ENCODE results near the gene ASIC4.

The ASIC4 gene

DNA sequence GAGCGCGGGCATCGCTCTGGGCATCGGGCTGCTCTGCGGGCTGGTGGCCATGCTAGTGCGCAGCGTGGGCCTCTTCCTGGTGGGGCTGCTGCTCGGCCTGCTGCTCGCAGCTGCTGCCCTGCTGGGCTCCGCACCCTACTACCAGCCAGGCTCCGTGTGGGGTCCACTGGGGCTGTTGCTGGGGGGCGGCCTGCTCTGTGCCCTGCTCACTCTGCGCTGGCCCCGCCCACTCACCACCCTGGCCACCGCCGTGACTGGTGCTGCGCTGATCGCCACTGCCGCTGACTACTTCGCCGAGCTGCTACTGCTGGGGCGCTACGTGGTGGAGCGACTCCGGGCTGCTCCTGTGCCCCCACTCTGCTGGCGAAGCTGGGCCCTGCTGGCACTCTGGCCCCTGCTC, 33.3 kb downstream of the ASIC4 start:
- no peak overlapping the region for H3K4me3 ChIP-seq (ENCODE audit: low read length)
- H3K9ac ChIP-seq (ENCODE audit: low read length), result no peak overlapping the region
- no peaks in the 10 kb centered on the region for H3K36me3 ChIP-seq (ENCODE audit: control insufficient read depth, insufficient read depth, low read length)
- no peaks in the 10 kb centered on the region for H3K9me3 ChIP-seq (ENCODE audit: control insufficient read depth, low read length)
- peaks cover 17% of the 10 kb centered on the region for H3K27me3 ChIP-seq (ENCODE audit: control insufficient read depth, insufficient read depth, low read length)
- peaks cover 11% of the 10 kb centered on the region for H3K4me1 ChIP-seq (ENCODE audit: control insufficient read depth, insufficient read depth, low read length)

DNA sequence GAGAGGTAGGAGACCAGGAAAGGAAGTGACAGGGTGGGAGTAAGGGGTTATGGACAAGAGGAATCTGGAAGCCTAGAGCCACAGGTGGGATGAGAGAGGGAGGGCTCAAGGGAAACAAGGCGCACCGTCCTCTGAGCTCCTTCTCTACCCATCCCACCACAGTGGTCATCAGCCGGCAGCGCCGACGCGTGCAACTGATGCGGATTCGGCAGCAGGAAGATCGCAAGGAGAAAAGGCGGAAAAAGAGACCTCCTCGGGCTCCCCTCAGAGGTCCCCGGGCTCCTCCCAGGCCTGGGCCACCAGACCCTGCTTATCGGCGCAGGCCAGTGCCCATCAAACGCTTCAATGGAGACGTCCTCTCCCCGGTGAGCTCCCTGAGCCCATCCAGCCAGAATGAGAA, 34.7 kb downstream of the ASIC4 start:
- no peaks in the 10 kb centered on the region for H3K36me3 ChIP-seq (ENCODE audit: control insufficient read depth, insufficient read depth, low read length)
- no peak overlapping the region for H3K4me3 ChIP-seq (ENCODE audit: low read length)
- H3K9ac ChIP-seq (ENCODE audit: low read length), result no peak overlapping the region
- no peaks in the 10 kb centered on the region for H3K9me3 ChIP-seq (ENCODE audit: control insufficient read depth, low read length)
- H3K4me1 ChIP-seq (ENCODE audit: control insufficient read depth, insufficient read depth, low read length), result peaks cover 19% of the 10 kb centered on the region
- peaks cover 31% of the 10 kb centered on the region for H3K27me3 ChIP-seq (ENCODE audit: control insufficient read depth, insufficient read depth, low read length)

DNA sequence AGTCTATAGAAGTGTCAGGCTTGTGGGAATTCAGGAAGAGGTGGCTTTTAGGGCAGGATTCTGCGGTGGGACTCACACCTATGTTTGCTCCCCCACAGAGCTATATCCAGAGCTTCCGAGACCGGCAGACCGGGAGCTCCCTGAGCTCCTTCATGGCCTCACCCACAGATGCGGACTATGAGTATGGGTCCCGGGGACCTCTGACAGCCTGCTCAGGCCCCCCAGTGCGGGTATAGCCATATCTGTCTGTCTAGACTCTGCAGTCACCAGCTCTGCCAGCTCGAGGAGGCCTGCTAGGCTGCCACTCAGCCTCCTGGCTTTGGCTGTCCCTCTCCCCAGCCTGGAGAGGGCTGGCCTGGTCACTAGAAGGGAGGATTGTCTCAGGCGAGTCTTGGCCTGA, 35.3 kb downstream of the ASIC4 start:
- no peak overlapping the region for H3K4me3 ChIP-seq (ENCODE audit: low read length)
- no peaks in the 10 kb centered on the region for H3K9me3 ChIP-seq (ENCODE audit: control insufficient read depth, low read length)
- H3K9ac ChIP-seq (ENCODE audit: low read length), result no peak overlapping the region
- no peaks in the 10 kb centered on the region for H3K36me3 ChIP-seq (ENCODE audit: control insufficient read depth, insufficient read depth, low read length)
- peaks cover 19% of the 10 kb centered on the region for H3K4me1 ChIP-seq (ENCODE audit: control insufficient read depth, insufficient read depth, low read length)
- H3K27me3 ChIP-seq (ENCODE audit: control insufficient read depth, insufficient read depth, low read length), result peaks cover 31% of the 10 kb centered on the region

DNA sequence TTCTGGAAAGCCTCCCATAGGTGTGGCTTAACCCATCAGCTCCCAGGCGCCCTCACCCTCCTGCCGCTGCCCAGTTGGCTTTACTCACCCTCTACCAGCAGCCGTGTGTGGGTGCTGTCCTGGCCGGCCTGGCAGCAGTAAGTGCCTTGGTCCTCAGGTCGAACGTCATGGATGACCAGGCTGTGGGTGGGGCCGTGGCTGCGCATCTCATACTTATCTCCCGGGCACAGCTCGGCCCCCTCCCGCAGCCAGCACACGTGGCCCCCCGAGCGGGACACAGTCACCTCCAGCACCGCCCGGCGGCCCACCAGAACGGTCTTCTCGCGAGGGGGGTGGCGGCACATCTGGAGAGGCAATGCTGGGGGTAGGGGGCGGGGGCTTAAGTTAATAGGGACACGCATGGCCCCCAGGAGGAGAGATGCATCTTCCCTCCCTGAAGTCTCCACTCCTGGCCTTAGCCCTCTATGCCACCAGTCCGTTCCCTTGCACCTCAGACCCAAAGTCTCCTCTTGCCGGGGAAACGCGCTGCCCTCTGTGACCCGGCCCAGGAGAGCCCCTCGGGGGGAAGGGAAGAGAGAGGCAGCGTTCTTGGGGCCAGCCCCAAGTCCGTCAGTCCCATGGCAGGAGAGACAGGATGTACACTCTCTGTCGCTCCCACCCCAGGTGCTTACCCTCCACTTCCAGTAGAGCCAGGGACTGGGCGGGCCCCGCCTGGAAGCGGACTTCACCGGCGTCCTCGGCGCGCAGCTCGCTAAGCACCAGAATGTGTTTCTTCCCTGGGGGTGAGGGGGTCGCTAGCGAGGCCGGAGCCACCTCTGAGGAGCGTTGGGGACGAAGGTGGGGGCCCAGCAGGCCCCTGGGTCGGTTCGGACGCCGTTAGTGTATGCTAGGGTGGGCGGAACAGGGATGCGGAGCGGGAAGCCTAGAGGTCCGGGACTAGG, 37.4 kb downstream of the ASIC4 start:
- Histone ChIP-seq H3K9ac (ENCODE audit: low read length) (no peak overlapping the region), H3K36me3 (ENCODE audit: control insufficient read depth, insufficient read depth, low read length) (no peaks in the 10 kb centered on the region), H3K27me3 (ENCODE audit: control insufficient read depth, insufficient read depth, low read length) (peaks cover 31% of the 10 kb centered on the region), H3K4me1 (ENCODE audit: control insufficient read depth, insufficient read depth, low read length) (peaks cover 19% of the 10 kb centered on the region), H3K4me3 (ENCODE audit: low read length) (peak overlapping the region; percentile 6), H3K9me3 (ENCODE audit: control insufficient read depth, low read length) (no peaks in the 10 kb centered on the region)

DNA sequence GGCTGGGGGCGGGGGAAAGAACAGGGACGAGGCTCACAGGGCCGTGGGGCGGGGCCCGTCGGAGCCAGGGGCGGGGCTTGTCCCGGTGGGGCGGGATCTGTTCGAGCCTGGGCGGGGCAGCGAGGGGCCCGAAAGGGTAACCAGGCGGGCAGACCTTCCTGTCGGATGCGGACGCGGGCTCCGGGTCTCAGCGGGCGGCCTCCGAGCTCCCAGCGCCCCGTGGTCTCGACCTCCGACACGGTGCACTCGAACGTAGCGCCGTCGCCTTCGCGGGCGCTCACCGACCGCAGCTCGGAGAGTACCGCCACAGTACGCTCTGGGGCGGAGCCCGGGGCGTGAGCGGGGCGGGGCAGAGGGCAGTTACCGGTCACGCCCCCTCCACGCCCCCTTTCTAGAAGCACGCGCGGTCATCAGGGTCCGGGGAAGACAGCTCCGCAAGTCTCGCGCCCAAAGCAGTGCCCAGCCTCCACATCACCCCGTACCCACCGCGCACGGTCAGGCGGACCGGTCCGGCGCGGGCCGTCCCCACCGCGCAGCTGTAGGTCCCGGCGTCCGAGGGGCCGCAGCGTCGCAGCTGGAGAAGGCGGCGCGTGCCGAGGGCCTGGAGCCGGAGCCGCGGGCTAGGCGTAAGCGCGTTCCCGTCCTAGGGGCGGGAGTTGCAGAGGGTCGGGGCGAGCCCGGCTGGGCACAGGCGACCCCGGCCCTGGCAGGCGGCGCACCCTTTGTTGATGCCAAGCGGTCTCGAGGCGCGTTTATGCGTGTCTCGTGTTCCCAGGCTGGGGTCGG, 38.3 kb downstream of the ASIC4 start:
- H3K27me3 ChIP-seq (ENCODE audit: control insufficient read depth, insufficient read depth, low read length), result peaks cover 31% of the 10 kb centered on the region

DNA sequence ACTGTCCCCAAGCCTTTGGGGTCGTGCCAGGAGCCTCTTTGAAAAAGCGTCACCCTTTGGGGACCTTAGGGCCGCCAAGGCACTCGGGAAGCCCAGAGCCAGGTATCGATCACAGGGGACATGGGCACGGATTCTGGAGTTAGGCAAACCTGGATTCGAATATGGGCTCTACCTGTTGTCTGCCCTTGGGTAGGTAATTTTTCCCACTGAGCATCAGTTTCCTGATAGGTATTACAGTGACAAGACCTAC, 38.8 kb downstream of the ASIC4 start:
- no peaks in the 10 kb centered on the region for H3K9me3 ChIP-seq (ENCODE audit: control insufficient read depth, low read length)
- H3K4me1 ChIP-seq (ENCODE audit: control insufficient read depth, insufficient read depth, low read length), result peaks cover 19% of the 10 kb centered on the region
- no peaks in the 10 kb centered on the region for H3K36me3 ChIP-seq (ENCODE audit: control insufficient read depth, insufficient read depth, low read length)
- no peak overlapping the region for H3K4me3 ChIP-seq (ENCODE audit: low read length)
- H3K27me3 ChIP-seq (ENCODE audit: control insufficient read depth, insufficient read depth, low read length), result peaks cover 31% of the 10 kb centered on the region
- peak overlapping the region; percentile 7 for H3K9ac ChIP-seq (ENCODE audit: low read length)

More for the DNA sequence above, 38.3 kb downstream of the ASIC4 start:
- H3K4me1 ChIP-seq (ENCODE audit: control insufficient read depth, insufficient read depth, low read length), result peaks cover 19% of the 10 kb centered on the region
- peak overlapping the region; percentile 6 for H3K4me3 ChIP-seq (ENCODE audit: low read length)
- H3K9ac ChIP-seq (ENCODE audit: low read length), result no peak overlapping the region
- no peaks in the 10 kb centered on the region for H3K9me3 ChIP-seq (ENCODE audit: control insufficient read depth, low read length)
- no peaks in the 10 kb centered on the region for H3K36me3 ChIP-seq (ENCODE audit: control insufficient read depth, insufficient read depth, low read length)

DNA sequence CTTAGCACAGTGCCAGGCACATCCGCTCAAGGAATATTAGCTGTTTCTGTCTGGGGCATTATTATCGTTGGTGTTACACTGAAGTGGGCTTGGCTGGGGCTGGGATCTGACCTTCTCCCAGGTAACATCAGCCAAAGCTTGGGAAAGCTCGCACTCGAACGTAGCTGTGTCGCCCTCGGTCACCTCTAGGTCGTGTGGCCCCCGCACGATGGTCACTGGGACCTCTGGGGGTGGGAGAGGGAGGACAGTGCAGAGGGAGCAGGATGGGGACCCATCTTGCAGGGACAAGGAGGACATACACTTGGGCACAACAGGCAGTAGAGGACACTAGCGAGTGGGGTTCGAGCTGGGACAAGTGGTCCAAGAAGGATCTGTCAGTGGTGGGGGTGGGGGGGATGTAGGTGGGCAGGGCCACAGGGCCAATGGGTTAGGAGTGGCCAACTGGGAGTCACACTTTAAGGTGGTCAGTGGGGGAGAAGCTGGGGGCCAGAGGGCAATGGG, 39.2 kb downstream of the ASIC4 start:
- Histone ChIP-seq H3K9ac (ENCODE audit: low read length) (peak overlapping the region; percentile 7), H3K36me3 (ENCODE audit: control insufficient read depth, insufficient read depth, low read length) (no peaks in the 10 kb centered on the region)

DNA sequence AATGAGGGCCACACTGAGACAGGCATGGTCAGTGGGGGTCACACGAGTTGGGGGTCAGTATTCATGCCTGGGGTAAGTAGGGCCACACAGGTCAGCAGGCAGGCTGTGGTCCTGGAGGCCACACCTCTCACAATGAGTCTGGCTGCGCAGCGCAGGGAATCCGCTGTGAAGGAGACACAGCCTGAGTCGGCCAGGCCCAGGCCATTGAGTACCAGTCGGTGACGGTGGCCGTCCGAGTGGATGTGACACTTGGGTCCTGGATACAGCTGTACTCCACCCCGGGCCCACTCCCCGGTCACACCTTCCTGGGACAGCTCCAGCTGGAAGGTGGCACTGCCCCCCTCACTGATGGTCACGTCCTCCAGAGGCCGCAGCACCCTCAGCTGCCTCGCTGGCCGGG, 40.1 kb downstream of the ASIC4 start:
- Histone ChIP-seq H3K4me3 (ENCODE audit: low read length) (no peak overlapping the region), H3K9ac (ENCODE audit: low read length) (no peak overlapping the region), H3K36me3 (ENCODE audit: control insufficient read depth, insufficient read depth, low read length) (no peaks in the 10 kb centered on the region), H3K27me3 (ENCODE audit: control insufficient read depth, insufficient read depth, low read length) (peaks cover 31% of the 10 kb centered on the region), H3K9me3 (ENCODE audit: control insufficient read depth, low read length) (no peaks in the 10 kb centered on the region), H3K4me1 (ENCODE audit: control insufficient read depth, insufficient read depth, low read length) (peaks cover 19% of the 10 kb centered on the region)

More for the DNA sequence above, 39.2 kb downstream of the ASIC4 start:
- Histone ChIP-seq H3K4me1 (ENCODE audit: control insufficient read depth, insufficient read depth, low read length) (peaks cover 19% of the 10 kb centered on the region), H3K4me3 (ENCODE audit: low read length) (no peak overlapping the region), H3K9me3 (ENCODE audit: control insufficient read depth, low read length) (no peaks in the 10 kb centered on the region), H3K27me3 (ENCODE audit: control insufficient read depth, insufficient read depth, low read length) (peaks cover 31% of the 10 kb centered on the region)

DNA sequence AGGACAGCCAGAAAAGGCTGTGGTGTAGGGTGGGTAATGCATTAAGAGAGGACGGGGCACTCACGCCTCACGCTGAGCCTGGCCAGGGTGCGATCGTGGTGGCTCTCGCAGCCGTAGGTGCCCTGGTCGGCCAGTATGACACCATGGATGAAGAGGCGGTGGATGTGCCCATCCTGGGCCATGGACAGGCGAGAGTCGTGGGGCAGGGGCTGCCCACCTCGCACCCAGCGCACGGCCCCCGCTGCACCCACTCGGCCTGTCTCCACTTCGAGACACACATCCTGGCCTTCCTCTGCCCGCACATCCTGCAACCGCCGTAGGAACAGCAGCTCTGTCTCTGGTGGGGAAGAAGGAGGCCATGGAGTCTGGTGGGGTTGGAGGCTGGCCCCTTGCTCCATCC, 41.7 kb downstream of the ASIC4 start:
- Histone ChIP-seq H3K27me3 (ENCODE audit: control insufficient read depth, insufficient read depth, low read length) (peaks cover 27% of the 10 kb centered on the region), H3K36me3 (ENCODE audit: control insufficient read depth, insufficient read depth, low read length) (no peaks in the 10 kb centered on the region), H3K9me3 (ENCODE audit: control insufficient read depth, low read length) (no peaks in the 10 kb centered on the region), H3K4me1 (ENCODE audit: control insufficient read depth, insufficient read depth, low read length) (peaks cover 19% of the 10 kb centered on the region), H3K4me3 (ENCODE audit: low read length) (no peak overlapping the region), H3K9ac (ENCODE audit: low read length) (no peak overlapping the region)

DNA sequence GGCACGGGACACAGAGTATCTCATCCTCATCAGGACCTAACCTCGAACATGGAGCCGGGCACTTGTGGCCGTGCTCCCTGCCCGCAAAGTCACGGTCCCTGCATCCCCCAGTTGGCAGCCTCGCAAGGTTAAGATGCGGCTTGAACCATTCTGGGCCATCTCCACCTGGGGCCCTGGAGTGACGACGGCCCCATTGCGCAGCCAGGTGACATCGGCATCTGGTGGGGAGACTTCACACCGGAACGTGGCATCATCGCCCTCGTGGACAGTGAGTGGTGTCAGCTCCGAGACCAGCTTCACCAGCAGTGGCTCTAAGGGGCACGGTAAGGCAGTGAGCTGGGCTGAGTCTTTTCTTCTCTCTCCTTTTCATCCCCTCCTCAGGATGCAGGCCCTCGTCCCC, 42.1 kb downstream of the ASIC4 start:
- H3K27me3 ChIP-seq (ENCODE audit: control insufficient read depth, insufficient read depth, low read length), result peaks cover 22% of the 10 kb centered on the region
- no peaks in the 10 kb centered on the region for H3K9me3 ChIP-seq (ENCODE audit: control insufficient read depth, low read length)
- H3K36me3 ChIP-seq (ENCODE audit: control insufficient read depth, insufficient read depth, low read length), result no peaks in the 10 kb centered on the region

DNA sequence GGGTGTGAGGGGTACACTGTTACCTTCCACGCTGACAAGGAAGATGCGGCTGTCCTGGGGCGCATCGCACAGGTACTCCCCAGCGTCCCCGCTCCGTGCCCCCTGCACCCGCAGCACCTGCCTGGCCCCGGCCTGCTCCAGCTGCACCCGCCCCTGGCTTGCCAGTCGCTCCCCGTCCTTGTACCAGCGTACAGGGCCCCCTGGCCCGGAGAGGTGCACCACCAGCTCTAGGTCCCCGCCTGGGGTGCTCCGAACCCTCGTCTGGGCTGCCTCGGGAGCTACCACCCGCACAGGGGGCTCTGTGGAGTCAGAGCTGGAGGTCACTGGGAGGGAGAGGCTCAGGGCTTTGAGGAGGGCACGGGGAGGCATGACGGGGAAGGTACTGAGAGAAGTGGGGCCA, 43.0 kb downstream of the ASIC4 start:
- H3K4me1 ChIP-seq (ENCODE audit: control insufficient read depth, insufficient read depth, low read length), result peaks cover 8% of the 10 kb centered on the region
- H3K9me3 ChIP-seq (ENCODE audit: control insufficient read depth, low read length), result no peaks in the 10 kb centered on the region
- no peak overlapping the region for H3K4me3 ChIP-seq (ENCODE audit: low read length)
- H3K9ac ChIP-seq (ENCODE audit: low read length), result no peak overlapping the region
- H3K27me3 ChIP-seq (ENCODE audit: control insufficient read depth, insufficient read depth, low read length), result peaks cover 14% of the 10 kb centered on the region
- no peaks in the 10 kb centered on the region for H3K36me3 ChIP-seq (ENCODE audit: control insufficient read depth, insufficient read depth, low read length)

More for the DNA sequence above, 42.1 kb downstream of the ASIC4 start:
- Histone ChIP-seq H3K4me3 (ENCODE audit: low read length) (no peak overlapping the region), H3K4me1 (ENCODE audit: control insufficient read depth, insufficient read depth, low read length) (peaks cover 17% of the 10 kb centered on the region), H3K9ac (ENCODE audit: low read length) (no peak overlapping the region)
